AG04449 (cell line): ENCODE measurements around the gene AASDHPPT.

Experiments used
- CTCF ChIA-PET: fragments of 350-600 bp; formaldehyde crosslinking; extraction: SDS; loops from one replicate; lab custom pipeline; 2021; ENCODE audit warnings: antibody characterized with exemption; lab: Yijun Ruan, JAX
- POLR2A ChIA-PET: fragments of 400-600, 350-600 bp; formaldehyde crosslinking; extraction: SDS; loops from one replicate; lab custom pipeline; 2020; ENCODE audit warnings: antibody characterized with exemption, inconsistent platforms; lab: Yijun Ruan, JAX
- DNase-seq: peaks from one replicate; pipeline ENCODE4 v3.0.0-alpha.2; 2010; ENCODE audit warnings: low read depth, low spot score
- H3K4me3 ChIP-seq: 2 replicates; pipeline ENCODE4 v1.5.1; 2011; ENCODE audit warnings: low read depth, mild to moderate bottlenecking, control low read depth, low read length
- TF ChIP-seq, protein P1 (sequence below): IDR thresholded peaks from one replicate; pipeline ENCODE4 v1.5.1; 2011; ENCODE audit warnings: mild to moderate bottlenecking, moderate library complexity, low read length, control low read depth, inconsistent platforms; ENCODE audit not compliant: insufficient read depth; ENCODE audit errors: missing control alignments

The AASDHPPT gene

DNA sequence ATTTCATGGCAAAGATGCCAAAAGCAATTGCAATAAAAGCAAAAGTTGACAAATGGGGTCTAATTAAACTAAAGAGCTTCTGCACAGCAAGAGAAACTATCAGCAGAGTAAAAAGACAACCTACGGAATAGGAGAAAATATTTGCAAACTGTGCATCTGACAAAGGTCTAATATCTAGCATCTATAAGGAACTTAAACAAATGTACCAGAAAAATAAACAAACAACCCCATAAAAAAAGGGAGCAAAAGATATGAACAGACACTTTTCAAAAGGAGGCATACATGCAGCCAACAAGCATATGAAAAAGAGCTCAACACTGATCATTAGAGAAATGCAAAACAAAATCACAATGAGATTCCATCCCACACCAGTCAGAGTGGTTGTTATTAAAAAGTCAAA is 60.3 kb downstream of the AASDHPPT start:
- ChIA-PET POLR2A (no interaction called here), CTCF (interaction anchor here (1.0 kb wide), 1 partner anchor 12 kb away, joined by 3 read pairs; no protein-coding TSS in a partner anchor)
- TF ChIP-seq, protein P1, sequence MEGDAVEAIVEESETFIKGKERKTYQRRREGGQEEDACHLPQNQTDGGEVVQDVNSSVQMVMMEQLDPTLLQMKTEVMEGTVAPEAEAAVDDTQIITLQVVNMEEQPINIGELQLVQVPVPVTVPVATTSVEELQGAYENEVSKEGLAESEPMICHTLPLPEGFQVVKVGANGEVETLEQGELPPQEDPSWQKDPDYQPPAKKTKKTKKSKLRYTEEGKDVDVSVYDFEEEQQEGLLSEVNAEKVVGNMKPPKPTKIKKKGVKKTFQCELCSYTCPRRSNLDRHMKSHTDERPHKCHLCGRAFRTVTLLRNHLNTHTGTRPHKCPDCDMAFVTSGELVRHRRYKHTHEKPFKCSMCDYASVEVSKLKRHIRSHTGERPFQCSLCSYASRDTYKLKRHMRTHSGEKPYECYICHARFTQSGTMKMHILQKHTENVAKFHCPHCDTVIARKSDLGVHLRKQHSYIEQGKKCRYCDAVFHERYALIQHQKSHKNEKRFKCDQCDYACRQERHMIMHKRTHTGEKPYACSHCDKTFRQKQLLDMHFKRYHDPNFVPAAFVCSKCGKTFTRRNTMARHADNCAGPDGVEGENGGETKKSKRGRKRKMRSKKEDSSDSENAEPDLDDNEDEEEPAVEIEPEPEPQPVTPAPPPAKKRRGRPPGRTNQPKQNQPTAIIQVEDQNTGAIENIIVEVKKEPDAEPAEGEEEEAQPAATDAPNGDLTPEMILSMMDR = no peak
- no peak overlapping the region for H3K4me3 ChIP-seq
- DNase-seq = no peak
